Tibial nerve (tissue), 4 donors: ENCODE results near the gene RELL1.

ENCODE experiments used
- EP300 ChIP-seq, 2 donors: sonication (generic); formaldehyde crosslinking; IDR thresholded peaks; one replicate each; pipeline ENCODE4 v1.6.1; 2017; ENCODE audit warnings: antibody characterized with exemption in 2 of 2, mild to moderate bottlenecking in 1 of 2
- POLR2A ChIP-seq, 2 donors: fragments of 450-650 bp; IDR thresholded peaks; one replicate each; pipeline ENCODE4 v1.6.1; 2017; ENCODE audit warnings: antibody characterized with exemption in 2 of 2, mild to moderate bottlenecking in 2 of 2, moderate library complexity in 2 of 2
- TF ChIP-seq, protein P1 (sequence below), 5 experiments: fragments of 200-600 bp in 3 of 5; fragments of 450-650 bp in 2 of 5; sonication (generic) in 3 of 5; IDR thresholded peaks; one replicate each; pipeline ENCODE4 v1.5.1; 2016 to 2019; ENCODE audit warnings: antibody characterized with exemption in 5 of 5, mild to moderate bottlenecking in 3 of 5, moderate library complexity in 2 of 5

DNA sequence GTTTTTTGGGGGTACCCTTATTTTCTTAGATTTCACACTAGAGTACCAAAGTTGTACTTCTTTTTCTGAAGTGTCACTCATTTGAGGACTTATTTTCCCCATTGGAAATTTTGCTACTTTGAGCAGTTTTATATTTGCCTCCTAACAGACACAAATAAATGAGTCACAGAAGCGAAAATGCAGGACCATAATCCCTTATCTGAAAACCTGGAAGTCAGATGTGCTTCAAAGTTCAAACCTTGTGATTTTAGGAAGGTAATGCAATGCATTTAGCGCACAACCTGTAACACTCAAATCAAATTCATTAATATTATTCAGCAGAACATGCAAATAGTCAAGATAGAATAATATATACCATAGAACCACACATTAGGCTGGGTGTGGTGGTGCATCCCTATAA is 6.9 kb downstream of the RELL1 start:
- TF ChIP-seq POLR2A (IDR thresholded peaks at IDR 0.05) (no peak), EP300 (IDR thresholded peaks at IDR 0.05) (no peak)
- TF ChIP-seq, protein P1, sequence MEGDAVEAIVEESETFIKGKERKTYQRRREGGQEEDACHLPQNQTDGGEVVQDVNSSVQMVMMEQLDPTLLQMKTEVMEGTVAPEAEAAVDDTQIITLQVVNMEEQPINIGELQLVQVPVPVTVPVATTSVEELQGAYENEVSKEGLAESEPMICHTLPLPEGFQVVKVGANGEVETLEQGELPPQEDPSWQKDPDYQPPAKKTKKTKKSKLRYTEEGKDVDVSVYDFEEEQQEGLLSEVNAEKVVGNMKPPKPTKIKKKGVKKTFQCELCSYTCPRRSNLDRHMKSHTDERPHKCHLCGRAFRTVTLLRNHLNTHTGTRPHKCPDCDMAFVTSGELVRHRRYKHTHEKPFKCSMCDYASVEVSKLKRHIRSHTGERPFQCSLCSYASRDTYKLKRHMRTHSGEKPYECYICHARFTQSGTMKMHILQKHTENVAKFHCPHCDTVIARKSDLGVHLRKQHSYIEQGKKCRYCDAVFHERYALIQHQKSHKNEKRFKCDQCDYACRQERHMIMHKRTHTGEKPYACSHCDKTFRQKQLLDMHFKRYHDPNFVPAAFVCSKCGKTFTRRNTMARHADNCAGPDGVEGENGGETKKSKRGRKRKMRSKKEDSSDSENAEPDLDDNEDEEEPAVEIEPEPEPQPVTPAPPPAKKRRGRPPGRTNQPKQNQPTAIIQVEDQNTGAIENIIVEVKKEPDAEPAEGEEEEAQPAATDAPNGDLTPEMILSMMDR (IDR thresholded peaks at IDR 0.05) = no peak
